ENCODE data around the gene SGIP1.

DNA sequence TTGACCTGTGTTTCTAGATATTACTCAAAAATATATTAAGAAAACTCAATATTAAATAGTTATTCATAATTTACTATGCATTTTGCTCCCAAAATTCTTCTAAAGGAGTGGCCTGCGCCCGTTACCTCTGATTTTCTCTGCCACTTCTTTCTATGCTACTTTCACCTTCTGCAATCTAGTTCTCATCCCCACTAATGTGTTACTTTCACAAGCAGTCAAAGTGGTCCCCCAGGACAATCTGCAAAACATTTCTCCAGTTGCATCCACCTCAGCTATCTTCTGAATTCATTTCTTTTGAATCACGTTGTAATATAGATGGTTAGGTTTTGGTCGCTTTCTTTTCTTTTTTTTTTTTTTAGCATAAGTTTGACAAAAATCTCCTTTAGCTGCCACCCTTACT, 253.7 kb downstream of the SGIP1 start:
- TF ChIP-seq, protein P1, sequence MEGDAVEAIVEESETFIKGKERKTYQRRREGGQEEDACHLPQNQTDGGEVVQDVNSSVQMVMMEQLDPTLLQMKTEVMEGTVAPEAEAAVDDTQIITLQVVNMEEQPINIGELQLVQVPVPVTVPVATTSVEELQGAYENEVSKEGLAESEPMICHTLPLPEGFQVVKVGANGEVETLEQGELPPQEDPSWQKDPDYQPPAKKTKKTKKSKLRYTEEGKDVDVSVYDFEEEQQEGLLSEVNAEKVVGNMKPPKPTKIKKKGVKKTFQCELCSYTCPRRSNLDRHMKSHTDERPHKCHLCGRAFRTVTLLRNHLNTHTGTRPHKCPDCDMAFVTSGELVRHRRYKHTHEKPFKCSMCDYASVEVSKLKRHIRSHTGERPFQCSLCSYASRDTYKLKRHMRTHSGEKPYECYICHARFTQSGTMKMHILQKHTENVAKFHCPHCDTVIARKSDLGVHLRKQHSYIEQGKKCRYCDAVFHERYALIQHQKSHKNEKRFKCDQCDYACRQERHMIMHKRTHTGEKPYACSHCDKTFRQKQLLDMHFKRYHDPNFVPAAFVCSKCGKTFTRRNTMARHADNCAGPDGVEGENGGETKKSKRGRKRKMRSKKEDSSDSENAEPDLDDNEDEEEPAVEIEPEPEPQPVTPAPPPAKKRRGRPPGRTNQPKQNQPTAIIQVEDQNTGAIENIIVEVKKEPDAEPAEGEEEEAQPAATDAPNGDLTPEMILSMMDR (IDR thresholded peaks at IDR 0.05; ENCODE audit: control extremely low read depth in 1 of 3, insufficient read depth in 1 of 3, low read depth in 1 of 3, low read length in 3 of 3): no peak
- no peak for TF ChIP-seq TAF1 (IDR thresholded peaks at IDR 0.05; ENCODE audit: low read depth, low read length)
- no peak for TF ChIP-seq KDM5A (IDR thresholded peaks at IDR 0.05; ENCODE audit: low read length)
- no peak for TF ChIP-seq RAD21 (IDR thresholded peaks at IDR 0.05 in 1 of 2, conservative IDR thresholded peaks at IDR 0.05 in 1 of 2; ENCODE audit: low read depth in 2 of 2, low read length in 2 of 2)
- no peak for TF ChIP-seq RBBP5 (IDR thresholded peaks at IDR 0.05; ENCODE audit: borderline replicate concordance, low read depth, low read length)
- no peak for TF ChIP-seq EZH2 (IDR thresholded peaks at IDR 0.05; ENCODE audit: low read depth, low read length, severe bottlenecking)
- TF ChIP-seq CEBPB (IDR thresholded peaks at IDR 0.05; ENCODE audit: low read depth, low read length): no peak
- no peak for TF ChIP-seq MAX (IDR thresholded peaks at IDR 0.05)
- no peak for TF ChIP-seq SP1 (IDR thresholded peaks at IDR 0.05; ENCODE audit: low read depth, low read length)
